ENCODE data around the gene PGAP2.

DNA sequence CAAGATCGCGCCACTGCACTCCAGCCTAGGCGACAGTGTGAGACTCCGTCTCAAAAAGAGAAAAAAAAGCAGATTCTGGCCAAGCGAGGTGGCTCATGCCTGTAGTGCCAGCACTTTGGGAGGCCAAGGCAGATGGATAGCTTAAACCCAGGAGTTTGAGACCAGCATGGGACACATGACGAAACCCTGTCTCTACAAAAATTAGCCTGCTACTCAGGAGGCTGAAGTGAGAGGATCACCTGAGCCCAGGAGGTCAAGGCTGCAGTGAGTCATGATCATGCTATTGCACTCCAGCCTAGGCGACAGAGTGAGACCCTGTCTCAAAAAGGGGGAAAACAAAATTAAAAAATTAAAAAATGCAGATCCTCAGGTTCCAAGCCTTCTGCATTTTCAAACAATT lies 14.0 kb downstream of the PGAP2 start:
- TF ChIP-seq POLR2A (IDR thresholded peaks at IDR 0.05; ENCODE audit: low read length), result no peak
- TF ChIP-seq GATA1 (IDR thresholded peaks at IDR 0.05; ENCODE audit: low read depth, low read length), result no peak

Measured in erythroblast (primary cell).